GM12891 (cell line): Measurements from ENCODE around the gene MYO7B.

ENCODE experiments used
- POLR2A ChIP-seq: IDR thresholded peaks from 2 replicates; pipeline ENCODE4 v1.6.1; 2011; ENCODE audit warnings: low read depth, low read length, control low read depth
- POLR2AphosphoS5 ChIP-seq: IDR thresholded peaks from 2 replicates; pipeline ENCODE4 v1.6.1; 2011; ENCODE audit warnings: low read depth, low read length, control low read depth
- POU2F2 ChIP-seq: IDR thresholded peaks from 2 replicates; pipeline ENCODE4 v1.6.1; 2011; ENCODE audit warnings: low read depth, mild to moderate bottlenecking, control low read depth, low read length, moderate library complexity
- SPI1 ChIP-seq: IDR thresholded peaks from 2 replicates; pipeline ENCODE4 v1.6.1; 2011; ENCODE audit warnings: low read depth, low read length, control low read depth
- TAF1 ChIP-seq: IDR thresholded peaks from 2 replicates; pipeline ENCODE4 v1.6.1; 2011; ENCODE audit warnings: low read depth, low read length, control low read depth

- TF ChIP-seq POLR2A (no peak), POLR2AphosphoS5 (no peak), TAF1 (no peak), SPI1 (no peak), POU2F2 (no peak)
Observed at GRCh38 chr2:127578411-127578810, 42.9 kb downstream of the MYO7B start.
